ENCODE data around the gene ANKIB1. TPM values are rescaled to one million over a fixed set of nuclear protein-coding genes. Genes with fewer than 3 reads are reported as not detected.

The ANKIB1 gene
- total and polyA plus RNA-seq, 9 of the 15 experiments (the other 6 are each of a cell fraction or from before 2014, with no cell fraction given): 5.9 to 25.2 (median 16.1) TPM

- CTCF ChIA-PET (ENCODE audit: low intra/inter-chr PET ratio): no interaction called here
- intact Hi-C loops (cut with micrococcal nuclease): no loop called here
- in situ Hi-C loops (cut with MboI): no loop called here
- Histone ChIP-seq H4K20me1 (replicated peaks; ENCODE audit: control insufficient read depth, insufficient read depth, low read length) (no peaks in the 10 kb centered on the region), H3K4me2 (ENCODE audit: insufficient read depth, low read length) (no peak overlapping the region), H3K27me3 (ENCODE audit: control insufficient read depth in 2 of 2, insufficient read depth in 2 of 2, low read length in 2 of 2) (no peaks in the 10 kb centered on the region), H3K79me2 (ENCODE audit: control insufficient read depth, insufficient read depth, low read length) (no peaks in the 10 kb centered on the region), H3K4me1 (replicated peaks in 1 of 2; ENCODE audit: control insufficient read depth in 2 of 2, insufficient read depth in 2 of 2, low read length in 2 of 2) (no peaks in the 10 kb centered on the region), H3K9me3 (replicated peaks; ENCODE audit: control insufficient read depth, insufficient read depth, low read depth, low read length) (no peaks in the 10 kb centered on the region), H3K36me3 (ENCODE audit: control insufficient read depth, insufficient read depth, low read length) (peaks cover 32% of the 10 kb centered on the region; the same call in 2 of the 3 replicates), H3K9ac (ENCODE audit: insufficient read depth in 1 of 2, low read depth in 2 of 2, low read length in 2 of 2) (no peak overlapping the region), H3K27ac (ENCODE audit: extremely low read depth, low read depth, low read length) (no peak overlapping the region), H3K4me3 (no peak overlapping the region), H3K9me1 (ENCODE audit: control insufficient read depth, insufficient read depth, low read length) (no peaks in the 10 kb centered on the region), H2AFZ (ENCODE audit: low read depth, low read length) (no peak overlapping the region)
- POLR2A ChIA-PET: interaction anchor here (0.7 to 1.0 kb wide), 3 partner anchors 13 to 507 kb away, joined by 3 to 5 read pairs (median 4); no protein-coding TSS in a partner anchor
- no peak for TF ChIP-seq MECOM (CRISPR knock-in tag; IDR thresholded peaks at IDR 0.05)
- 91% methylated on average over 5 of the region's 5 CpGs for WGBS (ENCODE audit: insufficient coverage, low coverage, missing lambda C conversion rate)
- BruUV-seq (replicated peaks): no TSS peak
- DNase-seq (ENCODE audit: extremely low read depth in 1 of 4, low spot score in 3 of 4) (no peak), ATAC-seq (no peak), FAIRE-seq (no peak)
Observed at GRCh38 chr7:92391071-92391470, 145.3 kb downstream of the ANKIB1 start.

- no peak for DNase-seq (ENCODE audit: extremely low read depth in 1 of 4, low spot score in 3 of 4)
- Histone ChIP-seq H3K9me3 (replicated peaks; ENCODE audit: control insufficient read depth, insufficient read depth, low read depth, low read length) (no peaks in the 10 kb centered on the region), H4K20me1 (replicated peaks; ENCODE audit: control insufficient read depth, insufficient read depth, low read length) (no peaks in the 10 kb centered on the region), H3K36me3 (ENCODE audit: control insufficient read depth, insufficient read depth, low read length) (peaks cover 38% of the 10 kb centered on the region; the same call in 1 of the 3 replicates), H3K4me2 (ENCODE audit: insufficient read depth, low read length) (no peak overlapping the region), H3K4me3 (no peak overlapping the region), H3K9me1 (ENCODE audit: control insufficient read depth, insufficient read depth, low read length) (no peaks in the 10 kb centered on the region), H3K27ac (ENCODE audit: extremely low read depth, low read depth, low read length) (no peak overlapping the region), H3K79me2 (ENCODE audit: control insufficient read depth, insufficient read depth, low read length) (no peaks in the 10 kb centered on the region), H2AFZ (ENCODE audit: low read depth, low read length) (no peak overlapping the region), H3K4me1 (replicated peaks in 1 of 2; ENCODE audit: control insufficient read depth in 2 of 2, insufficient read depth in 2 of 2, low read length in 2 of 2) (no peaks in the 10 kb centered on the region), H3K27me3 (ENCODE audit: control insufficient read depth in 2 of 2, insufficient read depth in 2 of 2, low read length in 2 of 2) (no peaks in the 10 kb centered on the region), H3K9ac (ENCODE audit: insufficient read depth in 1 of 2, low read depth in 2 of 2, low read length in 2 of 2) (no peak overlapping the region)
- ATAC-seq: no peak
- BruUV-seq (replicated peaks): no TSS peak
- no peak for FAIRE-seq
- POLR2A ChIA-PET: no interaction called here
- 93% methylated on average over 6 of the region's 6 CpGs for WGBS (ENCODE audit: insufficient coverage, low coverage, missing lambda C conversion rate)
- in situ Hi-C loops (cut with MboI): no loop called here
- intact Hi-C loops (cut with micrococcal nuclease): no loop called here
- CTCF ChIA-PET (ENCODE audit: low intra/inter-chr PET ratio): no interaction called here
- TF ChIP-seq, protein P1, sequence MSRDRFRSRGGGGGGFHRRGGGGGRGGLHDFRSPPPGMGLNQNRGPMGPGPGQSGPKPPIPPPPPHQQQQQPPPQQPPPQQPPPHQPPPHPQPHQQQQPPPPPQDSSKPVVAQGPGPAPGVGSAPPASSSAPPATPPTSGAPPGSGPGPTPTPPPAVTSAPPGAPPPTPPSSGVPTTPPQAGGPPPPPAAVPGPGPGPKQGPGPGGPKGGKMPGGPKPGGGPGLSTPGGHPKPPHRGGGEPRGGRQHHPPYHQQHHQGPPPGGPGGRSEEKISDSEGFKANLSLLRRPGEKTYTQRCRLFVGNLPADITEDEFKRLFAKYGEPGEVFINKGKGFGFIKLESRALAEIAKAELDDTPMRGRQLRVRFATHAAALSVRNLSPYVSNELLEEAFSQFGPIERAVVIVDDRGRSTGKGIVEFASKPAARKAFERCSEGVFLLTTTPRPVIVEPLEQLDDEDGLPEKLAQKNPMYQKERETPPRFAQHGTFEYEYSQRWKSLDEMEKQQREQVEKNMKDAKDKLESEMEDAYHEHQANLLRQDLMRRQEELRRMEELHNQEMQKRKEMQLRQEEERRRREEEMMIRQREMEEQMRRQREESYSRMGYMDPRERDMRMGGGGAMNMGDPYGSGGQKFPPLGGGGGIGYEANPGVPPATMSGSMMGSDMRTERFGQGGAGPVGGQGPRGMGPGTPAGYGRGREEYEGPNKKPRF (IDR thresholded peaks at IDR 0.05; ENCODE audit: low read depth, low read length): no peak
- TF ChIP-seq NR3C1 (CRISPR knock-in tag; IDR thresholded peaks at IDR 0.05): no peak
- TF ChIP-seq, protein P2, sequence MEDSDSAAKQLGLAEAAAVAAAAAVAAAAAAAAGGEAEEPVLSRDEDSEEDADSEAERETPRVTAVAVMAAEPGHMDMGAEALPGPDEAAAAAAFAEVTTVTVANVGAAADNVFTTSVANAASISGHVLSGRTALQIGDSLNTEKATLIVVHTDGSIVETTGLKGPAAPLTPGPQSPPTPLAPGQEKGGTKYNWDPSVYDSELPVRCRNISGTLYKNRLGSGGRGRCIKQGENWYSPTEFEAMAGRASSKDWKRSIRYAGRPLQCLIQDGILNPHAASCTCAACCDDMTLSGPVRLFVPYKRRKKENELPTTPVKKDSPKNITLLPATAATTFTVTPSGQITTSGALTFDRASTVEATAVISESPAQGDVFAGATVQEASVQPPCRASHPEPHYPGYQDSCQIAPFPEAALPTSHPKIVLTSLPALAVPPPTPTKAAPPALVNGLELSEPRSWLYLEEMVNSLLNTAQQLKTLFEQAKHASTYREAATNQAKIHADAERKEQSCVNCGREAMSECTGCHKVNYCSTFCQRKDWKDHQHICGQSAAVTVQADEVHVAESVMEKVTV (CRISPR knock-in tag; IDR thresholded peaks at IDR 0.05): no peak
Observed at GRCh38 chr7:92397542-92397941, 151.8 kb downstream of the ANKIB1 start.

Data from K562 (cell line).